HG03469 (cell line): ENCODE data around the gene BTAF1.

ENCODE experiments used
- ATAC-seq: cut with Tn5 transposase; IDR thresholded peaks from one replicate; pipeline ENCODE4 v1.9.1; 2021; ENCODE audit warnings: mild to moderate bottlenecking, moderate library complexity, moderate number of reproducible peaks; ENCODE audit not compliant: unreplicated experiment

Gene BTAF1

DNA sequence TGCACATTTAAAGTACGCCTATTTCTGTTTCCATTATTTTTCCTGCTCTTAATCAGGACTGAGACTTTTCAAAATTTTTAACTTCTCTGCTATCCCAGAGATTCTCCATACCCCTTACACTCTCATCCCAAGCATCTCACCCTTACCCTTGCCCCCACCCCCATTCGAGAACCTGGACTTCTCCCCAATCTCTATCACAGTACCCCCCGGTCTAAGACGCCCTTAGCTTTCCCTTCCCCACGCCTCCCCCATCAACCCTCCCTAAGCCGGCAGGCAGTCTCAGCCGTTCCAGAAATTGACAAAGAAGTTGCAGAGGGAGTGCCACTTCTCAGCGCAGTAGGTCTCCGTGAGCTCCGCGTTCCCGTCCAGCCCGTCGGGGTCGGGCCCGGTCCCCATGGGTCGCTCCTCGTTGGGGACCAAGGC lies 15.6 kb upstream of the BTAF1 start:
- ATAC-seq: no peak

DNA sequence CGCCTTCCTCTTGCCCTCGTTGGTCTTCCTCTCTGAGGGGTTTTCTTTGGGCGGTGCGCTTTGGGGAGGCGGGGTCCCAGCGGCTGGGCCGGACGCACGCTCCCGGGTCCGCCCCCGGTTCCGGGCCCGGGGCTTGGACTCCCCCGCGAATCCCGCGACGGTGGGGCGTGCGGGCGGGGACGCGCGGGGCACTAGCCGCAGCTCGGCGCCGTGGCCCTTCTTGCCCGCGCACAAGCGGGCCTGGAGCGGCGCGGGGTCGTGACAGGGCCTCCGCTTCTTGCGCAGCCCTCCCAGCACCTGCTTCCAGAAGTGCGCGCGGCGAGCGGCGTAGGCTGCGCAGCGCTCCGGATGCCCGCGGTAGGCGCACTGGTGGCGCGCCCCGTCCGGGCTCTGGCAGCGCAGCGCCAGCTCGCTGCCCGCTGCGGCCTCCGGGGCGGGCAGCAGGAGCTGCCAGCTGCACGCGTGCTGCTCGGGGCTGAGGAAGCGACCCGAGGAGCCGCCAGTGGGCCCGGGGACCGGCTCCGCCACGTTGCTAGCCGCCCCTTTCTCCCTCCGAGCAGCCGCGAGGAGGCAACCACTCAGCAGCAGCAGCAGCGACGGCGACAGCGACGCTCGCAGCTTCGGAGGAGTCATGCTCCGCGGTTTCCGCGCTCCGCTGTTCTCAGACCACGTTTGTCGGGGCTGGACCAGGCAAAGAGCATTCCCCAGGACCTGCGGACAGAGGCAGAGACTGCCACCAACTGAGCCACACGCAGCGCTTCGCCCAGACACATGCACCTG lies 15.0 kb upstream of the BTAF1 start:
- ATAC-seq: peak; percentile 83

DNA sequence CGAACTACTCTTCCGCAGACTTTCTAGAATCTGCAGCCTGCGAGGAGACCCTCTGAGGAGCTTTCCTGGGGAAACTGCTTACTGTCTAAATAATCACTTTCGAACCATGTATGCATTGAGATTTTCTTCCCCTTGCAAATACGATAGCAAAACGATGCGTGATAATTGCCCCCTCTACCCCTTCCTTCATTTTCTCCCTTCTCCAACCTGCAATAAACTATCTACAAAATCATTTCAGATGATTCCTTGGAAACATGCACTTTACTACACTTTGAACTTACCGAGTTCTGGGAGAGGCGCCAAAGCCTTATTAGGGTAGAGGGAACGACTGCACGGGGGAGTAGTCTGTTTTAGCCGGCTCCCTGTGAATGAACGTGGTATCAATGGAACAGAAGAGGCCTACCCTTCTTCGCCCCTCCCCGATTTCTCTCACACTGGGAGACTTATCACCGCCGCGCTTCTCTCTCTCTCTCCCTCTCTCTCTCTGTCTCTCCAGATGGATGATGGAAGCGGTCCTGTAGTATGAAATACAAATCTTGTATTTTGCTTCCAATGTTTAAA lies 14.4 kb upstream of the BTAF1 start, which contains the start of gene FGFBP3:
Gene FGFBP3 (minus strand): TSS at position 370 of the 561 bp plus-strand sequence. CDS start 517 bp downstream, outside the sequence.
- no peak for ATAC-seq

DNA sequence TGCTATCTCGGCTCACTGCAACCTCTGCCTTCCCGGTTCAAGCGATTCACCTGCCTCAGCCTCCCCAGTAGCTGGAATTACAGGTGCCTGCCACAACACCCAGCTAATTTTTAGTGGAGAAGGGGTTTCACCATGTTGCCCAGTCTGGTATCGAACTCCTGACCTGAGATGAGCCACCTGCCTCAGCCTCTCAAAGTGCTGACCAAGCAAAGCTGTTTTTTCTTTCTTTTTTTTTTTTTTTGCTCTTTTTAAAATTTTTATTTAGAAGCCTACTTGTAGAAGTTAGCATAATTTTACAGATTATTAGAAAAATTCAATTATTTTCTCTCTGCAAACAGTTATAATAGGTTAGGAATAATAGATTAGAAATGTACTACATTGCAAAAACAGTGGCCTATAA lies 13.1 kb upstream of the BTAF1 start:
- ATAC-seq: no peak

DNA sequence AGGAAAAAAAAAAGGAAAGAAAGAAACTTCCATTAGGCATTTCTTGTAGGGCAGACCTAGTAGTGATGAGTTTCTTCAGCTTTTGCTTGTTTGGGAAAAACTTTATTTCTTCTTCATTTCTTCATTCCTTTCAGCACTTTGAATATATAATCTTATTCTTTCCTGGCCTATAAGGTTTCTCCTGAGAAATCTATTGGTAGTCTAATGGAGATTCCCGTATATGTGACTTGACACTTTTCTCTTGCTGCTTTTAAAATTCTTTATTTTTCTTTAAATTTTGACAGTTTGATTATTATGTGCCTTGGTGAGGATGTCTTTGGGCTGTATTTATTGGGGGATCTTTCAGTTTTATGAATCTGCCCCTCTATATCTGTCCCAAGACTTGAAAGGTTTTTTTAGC lies 3.9 kb upstream of the BTAF1 start:
- no peak for ATAC-seq

DNA sequence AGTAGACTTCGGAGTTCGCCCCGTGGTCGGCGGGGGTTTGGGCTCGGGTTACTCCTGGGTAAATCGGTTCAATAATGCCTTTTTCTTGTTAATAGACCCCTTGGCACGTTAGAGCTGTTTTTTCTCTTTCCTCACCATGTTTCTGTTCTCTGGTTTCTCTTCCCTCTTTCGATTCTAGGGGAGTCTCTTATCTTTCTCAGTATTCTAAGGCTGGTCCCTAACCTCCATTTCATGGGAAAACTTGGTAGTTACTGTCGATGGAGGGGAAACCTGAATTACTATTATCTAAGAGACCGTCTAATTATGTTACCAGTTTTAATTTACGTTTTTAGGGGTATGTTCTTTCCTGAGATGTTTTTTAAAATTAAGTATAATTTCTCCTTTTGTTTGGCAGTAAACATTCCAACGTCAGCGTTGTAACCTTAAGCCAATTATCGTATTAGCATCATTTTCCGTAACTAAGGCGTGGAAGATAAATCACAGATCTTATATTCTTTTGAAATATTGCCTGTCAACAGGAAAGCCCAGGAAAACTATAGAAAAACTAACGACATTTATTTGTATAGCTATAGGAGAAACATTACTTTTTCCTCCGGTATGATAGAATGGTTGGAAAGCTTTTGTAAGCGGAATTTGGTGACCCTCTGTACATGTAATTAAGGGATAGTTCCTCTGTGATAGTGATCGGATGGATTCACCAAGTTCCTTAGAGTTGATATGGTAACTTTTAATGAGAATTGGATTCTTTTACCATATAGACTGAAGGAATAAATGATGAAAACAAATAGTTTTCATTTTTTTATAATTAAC lies 847 bp downstream of the BTAF1 start:
- peak; percentile 5 for ATAC-seq

DNA sequence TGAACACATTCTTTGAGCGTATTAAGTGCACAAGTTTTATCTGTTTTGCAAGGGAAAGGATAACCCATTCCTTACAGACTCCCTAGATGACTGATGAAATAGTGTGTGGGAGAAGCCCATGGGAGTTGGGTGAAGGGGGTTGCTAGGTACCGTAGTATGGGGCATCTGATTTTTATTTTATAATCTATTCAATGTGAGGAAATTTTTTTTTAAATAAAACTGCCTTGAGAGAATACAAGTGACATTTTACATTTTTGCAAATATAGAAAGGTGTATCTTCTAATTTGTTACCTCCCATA lies 1.4 kb downstream of the BTAF1 start:
- ATAC-seq: no peak

DNA sequence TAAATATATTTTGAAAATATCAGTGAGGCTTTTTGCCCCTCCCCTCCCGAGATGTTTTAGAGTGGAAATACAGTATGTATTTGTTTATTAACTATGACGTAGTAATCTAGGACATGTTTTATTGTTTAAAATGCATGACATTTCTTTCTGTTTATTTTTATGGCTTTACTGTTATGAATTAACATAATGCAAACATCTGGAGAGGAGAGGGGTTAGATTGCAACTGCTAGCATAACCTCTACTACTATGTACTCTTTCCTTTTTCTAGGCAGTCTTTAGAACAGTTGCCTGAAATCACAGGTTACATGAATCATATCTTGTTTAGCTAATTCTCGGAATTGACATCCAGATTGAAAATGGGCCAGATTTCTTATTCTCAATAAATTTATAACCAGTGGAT lies 7.4 kb downstream of the BTAF1 start:
- ATAC-seq: no peak

DNA sequence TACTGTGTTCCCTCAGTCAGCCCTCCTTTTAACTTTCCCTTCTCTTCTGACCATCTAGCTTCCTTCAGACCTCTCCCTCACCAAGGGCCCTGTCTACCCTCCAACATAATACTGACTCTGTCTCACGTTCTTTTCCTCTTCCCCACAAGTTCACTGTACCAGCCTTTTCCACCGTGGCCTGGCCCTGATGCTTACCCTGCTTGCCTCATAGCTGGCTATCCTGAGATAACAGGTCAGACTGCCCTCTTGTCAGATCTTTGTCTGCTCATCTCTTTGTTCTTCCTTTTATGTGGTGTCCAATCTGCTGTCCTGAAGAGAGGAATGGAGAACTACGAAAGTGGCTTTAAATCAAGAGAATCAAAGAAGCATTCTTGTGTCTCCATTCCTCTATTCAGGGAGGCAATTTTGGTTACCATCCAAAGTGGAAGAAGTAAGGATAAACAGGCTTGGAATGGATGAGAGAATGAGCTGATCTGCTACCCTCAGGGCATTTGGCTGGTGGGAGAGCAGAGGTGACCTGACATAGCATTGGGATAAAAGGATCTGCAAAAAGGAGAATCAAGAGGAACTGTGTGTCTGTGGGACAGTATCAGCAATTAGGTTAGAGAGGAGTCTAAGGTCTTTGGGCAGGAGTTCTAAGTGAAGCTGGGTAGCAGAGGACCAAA lies 8.1 kb downstream of the BTAF1 start:
- ATAC-seq: no peak

DNA sequence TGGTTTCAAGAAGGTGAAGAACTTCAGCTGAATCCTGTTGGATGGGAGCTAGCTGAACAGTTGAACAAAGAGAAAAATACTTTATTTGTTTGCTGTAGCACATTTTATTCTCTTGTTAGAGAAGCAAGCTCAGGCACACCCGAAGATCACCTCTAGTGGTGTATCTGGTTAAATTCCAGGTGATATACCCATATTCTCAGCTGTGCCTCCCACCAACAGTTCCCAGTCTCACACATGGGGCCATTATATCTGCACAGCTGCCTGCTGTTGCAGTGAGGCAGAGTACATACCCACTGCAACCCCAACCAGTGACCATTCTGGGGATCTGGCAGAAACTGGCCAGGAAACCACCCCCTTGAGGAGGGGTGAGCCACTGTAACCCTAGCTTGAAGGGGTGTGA lies 9.2 kb downstream of the BTAF1 start:
- no peak for ATAC-seq

DNA sequence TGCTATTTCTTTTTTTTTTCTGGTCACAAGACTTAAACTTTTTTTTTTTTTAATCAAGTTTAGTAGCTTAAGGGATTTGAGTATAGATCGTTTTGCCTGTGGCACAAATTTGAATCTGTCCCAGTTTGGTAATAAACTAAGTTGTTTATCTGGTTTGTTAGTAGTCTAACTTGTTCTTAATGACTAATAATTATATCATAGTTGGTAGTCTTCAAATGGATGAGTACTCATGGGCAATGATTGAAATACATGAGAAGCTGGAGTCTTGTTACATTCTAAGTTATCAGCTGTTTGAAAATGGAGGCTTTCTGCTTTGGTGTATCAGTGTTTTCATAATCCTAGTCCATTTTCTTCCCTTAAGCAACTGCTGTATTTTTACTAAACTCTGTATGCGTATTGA lies 12.3 kb downstream of the BTAF1 start:
- ATAC-seq: no peak

DNA sequence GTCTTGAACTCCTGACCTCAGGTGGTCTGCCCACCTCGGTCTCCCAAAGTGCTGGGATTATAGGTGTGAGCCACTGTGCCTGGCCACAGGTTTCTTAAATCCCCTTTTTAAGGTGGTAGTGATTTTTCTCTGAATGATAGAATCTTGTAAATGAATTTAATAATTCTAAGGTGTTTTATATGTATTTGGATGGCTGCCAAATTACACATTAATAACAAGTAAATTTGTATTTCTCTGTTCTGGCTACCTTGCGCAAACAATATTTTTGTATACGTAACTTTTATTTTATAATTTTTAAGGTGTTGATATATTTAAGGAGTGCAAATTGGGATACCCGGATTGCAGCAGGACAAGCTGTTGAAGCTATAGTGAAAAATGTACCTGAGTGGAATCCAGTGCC lies 16.1 kb downstream of the BTAF1 start:
- no peak for ATAC-seq

DNA sequence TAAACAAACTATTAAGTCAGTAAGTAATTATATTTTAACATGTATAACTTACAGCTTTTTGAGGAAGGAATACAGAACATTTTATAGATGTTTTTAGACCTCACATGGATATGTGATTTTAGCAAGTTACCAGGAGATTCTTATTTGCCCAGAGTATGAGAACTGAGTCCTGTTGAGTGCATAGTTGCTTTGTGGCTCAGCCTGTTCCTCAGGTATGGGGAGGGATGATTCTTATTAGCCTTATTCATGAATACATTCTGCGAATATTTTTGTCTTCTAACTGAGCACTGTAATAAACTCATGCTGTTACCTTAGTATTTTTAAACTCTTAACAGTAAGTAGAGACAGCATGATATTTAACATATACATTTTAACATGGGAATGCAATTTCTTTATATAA lies 17.9 kb downstream of the BTAF1 start:
- ATAC-seq: no peak

DNA sequence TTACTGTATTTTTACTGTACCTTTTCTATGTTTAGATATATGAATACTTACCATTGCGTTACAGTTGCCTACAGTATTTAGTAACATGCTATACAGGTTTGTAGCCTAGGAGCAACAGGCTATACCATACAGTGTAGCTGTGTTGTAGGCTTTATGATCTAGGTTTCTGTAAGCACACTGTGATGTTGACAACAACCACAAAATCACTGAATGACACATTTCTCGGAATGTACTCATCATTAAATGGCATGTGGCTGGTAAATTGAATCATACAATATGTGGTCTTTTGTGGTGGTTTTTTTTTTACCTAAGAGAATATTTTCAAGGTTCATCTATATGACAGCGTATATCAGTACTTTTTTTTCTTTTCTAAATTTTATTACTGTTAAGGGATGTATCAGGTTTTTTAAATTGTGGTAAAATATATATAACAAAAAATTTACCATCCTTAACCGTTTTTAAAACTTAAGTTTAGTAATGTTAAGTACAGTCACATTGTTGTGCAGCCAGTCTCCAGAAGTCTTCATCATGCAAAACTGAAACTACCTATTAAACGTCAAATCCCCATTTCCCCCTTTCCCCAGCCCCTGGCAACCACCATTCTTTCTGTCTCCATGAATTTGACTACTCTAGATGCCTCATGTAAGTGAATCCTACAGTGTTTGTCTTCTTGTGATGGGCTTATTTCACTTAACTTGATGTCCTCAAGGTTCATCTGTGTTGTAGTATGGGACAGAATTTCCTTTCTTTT lies 21.5 kb downstream of the BTAF1 start:
- no peak for ATAC-seq

DNA sequence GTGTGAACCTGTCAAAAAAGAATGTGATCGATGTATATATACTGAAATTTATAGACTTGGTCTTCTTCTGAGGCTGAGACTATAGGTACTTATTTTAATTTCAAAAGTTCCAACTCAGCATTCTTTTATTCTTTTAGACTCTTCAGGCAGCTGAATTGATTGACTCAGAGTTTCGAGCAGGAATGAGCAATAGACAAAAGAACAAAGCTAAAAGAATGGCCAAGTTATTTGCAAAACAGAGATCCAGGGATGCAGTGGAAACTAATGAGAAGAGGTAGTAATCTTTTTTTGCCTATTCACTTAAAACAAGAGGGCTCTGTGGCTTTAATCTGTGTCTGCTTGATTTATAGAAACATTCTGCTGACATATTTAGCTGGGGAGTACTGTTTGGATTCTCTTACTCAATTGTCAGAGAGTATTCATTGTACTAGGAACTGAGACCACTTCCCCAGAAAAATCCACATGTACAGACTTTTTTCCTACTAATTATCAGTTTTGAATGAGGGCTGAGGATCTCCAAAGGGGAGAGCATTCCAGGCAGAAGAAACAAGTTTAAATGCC lies 30.1 kb downstream of the BTAF1 start:
- ATAC-seq: no peak

DNA sequence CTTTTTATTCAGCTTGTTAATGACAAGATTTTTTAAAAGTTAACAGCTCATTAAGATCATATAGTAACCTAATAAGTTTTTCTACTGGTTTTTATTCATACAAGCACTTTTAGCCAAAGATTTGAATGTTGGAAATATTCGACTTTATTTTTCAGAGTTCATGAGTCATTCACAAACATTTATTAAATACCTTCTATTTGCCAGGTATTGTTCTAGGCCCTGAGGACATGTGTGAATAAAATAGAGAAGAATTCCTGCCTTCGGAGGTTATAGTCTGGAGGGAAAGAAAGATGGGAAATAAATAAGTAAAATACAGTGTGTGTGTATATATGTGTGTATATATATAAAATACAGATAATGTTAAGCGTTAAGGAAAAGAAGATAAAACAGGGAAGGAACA lies 31.5 kb downstream of the BTAF1 start:
- ATAC-seq: no peak

DNA sequence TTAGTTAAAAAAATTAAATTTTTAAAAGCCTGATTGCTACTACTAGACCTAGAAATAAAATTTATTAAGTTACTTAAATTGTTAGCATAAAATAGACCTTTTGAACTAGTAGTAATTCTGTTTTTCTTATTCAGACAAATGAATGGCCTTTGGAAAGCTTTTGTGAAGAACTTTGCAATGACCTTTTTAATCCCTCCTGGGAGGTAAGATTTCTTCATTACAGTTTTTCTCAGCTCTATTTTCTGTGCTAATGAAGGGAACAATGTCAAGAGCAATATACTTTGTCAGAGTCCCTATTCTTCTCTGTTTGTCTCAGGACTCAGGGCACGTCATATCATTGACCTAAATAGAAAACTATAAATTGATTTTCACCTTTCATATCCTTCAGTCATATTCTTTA lies 33.5 kb downstream of the BTAF1 start:
- ATAC-seq: no peak

DNA sequence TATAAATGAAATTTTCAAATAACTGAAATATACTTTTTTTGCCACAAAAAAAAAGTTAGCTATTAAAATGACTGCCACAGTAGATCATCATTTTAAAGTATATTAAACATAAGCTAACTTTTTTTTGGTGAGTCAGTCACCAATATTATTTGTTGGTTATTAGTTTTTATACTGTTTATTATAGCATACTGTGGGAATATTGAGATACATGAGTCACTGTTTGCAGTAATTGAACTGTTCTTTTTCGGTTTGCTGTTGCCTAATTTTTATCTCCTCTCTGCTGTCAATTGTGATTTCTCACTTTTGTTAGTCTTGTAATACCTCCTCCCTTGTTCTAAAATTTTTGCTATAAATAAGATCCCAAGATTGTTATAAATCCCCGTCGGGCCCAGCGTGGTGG lies 45.7 kb downstream of the BTAF1 start:
- ATAC-seq: no peak

DNA sequence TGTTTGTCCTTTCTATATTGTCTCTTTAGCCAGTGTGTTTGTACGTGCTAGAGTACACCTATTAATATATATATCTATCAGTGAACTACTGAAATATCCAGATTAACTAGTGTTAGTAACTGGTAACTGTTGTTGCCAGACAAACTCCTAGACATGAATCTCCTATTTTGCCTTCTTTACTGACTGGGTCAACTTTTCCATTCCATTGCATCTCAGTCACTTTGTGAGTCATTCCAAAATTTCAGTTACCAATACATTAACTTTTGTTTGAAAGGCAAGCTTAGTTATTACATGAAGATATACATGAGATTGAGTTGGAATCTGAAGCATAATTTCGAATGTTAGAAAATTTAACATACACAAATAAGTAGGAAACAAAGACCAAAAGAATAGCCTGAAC lies 51.4 kb downstream of the BTAF1 start:
- no peak for ATAC-seq

DNA sequence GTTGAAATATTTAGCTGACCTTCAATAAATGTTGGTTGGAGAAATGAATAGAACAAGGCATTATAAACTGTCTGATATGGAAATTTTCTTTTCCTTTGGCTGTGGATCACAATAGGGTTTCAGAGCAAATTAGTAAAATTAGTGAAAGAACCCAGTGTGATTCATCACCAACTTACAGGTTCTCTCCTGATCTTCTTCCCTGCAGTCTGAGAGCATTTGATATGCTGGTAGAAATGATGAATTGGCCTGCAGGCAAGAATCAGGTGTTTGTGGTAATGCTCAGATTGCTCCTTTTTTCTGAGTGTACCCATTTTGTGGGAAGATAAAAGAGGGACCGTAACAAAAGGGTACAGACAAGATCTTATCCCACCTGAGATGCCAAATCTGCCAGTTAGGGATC lies 51.9 kb downstream of the BTAF1 start:
- ATAC-seq: no peak
